K562 (cell line): ENCODE data around the gene TTC23L. TPM values are rescaled to one million over a fixed set of nuclear protein-coding genes. Genes with fewer than 3 reads are reported as not detected.

Experiments
- ATAC-seq: fragments of 200-7000 bp; cut with Tn5 transposase; 3 replicates; pipeline ENCODE4 v1.9.1; 2020; ENCODE audit warnings: moderate library complexity
- BruUV-seq: library from RNA; stranded (reverse); fragments of 400-500 nt; replicated peaks from 2 replicates; lab custom pipeline; 2021; lab: Mats Ljungman, UMichigan
- CTCF ChIA-PET: fragments of 300-600 bp; formaldehyde crosslinking; extraction: SDS; loops from one replicate; lab custom pipeline; 2021; ENCODE audit warnings: low intra/inter-chr PET ratio; lab: Yijun Ruan, JAX
- POLR2A ChIA-PET: fragments of 300-600, 350-650 bp; sonication (Branson Sonifier 250); formaldehyde crosslinking; extraction: SDS; loops from one replicate; lab custom pipeline; 2021; ENCODE audit warnings: antibody characterized with exemption, inconsistent platforms; lab: Yijun Ruan, JAX
- DNase-seq, 4 experiments: peaks; one replicate each; pipeline versions ENCODE4 v3.0.0 to v3.0.0-alpha.2; 2011 to 2018; ENCODE audit warnings: low spot score in 3 of 4, mixed read lengths in 3 of 4; ENCODE audit errors: extremely low read depth in 1 of 4
- FAIRE-seq: peaks from 2 replicates; lab custom pipeline; 2011; peaks lifted over from hg19 to GRCh38; lab: Jason Lieb, UNC
- H2AFZ ChIP-seq: 2 replicates; pipeline ENCODE4 v1.6.0; 2011; ENCODE audit warnings: low read depth, low read length, control low read depth, inconsistent platforms
- H3K27ac ChIP-seq: fragments of 200-600 bp; 3 replicates; pipeline ENCODE4 v1.8.0; 2011; ENCODE audit warnings: low read depth, mild to moderate bottlenecking, control low read depth, inconsistent platforms, low read length, moderate library complexity, mixed read lengths; ENCODE audit errors: extremely low read depth
- H3K27me3 ChIP-seq, 2 experiments: fragments of 300-600 bp in 1 of 2; 2 replicates in 1 of 2; 3 replicates in 1 of 2; pipeline versions ENCODE4 v1.6.0 to v1.8.0; 2011; ENCODE audit warnings: inconsistent platforms in 2 of 2, low read length in 2 of 2, mild to moderate bottlenecking in 1 of 2, mixed read lengths in 1 of 2, moderate library complexity in 1 of 2; ENCODE audit not compliant: control insufficient read depth in 2 of 2, insufficient read depth in 2 of 2
- H3K36me3 ChIP-seq: fragments of 300-600 bp; 3 replicates; pipeline ENCODE4 v1.8.0; 2011; ENCODE audit warnings: mild to moderate bottlenecking, low read length, inconsistent platforms; ENCODE audit not compliant: control insufficient read depth, insufficient read depth
- H3K4me1 ChIP-seq, 2 experiments: fragments of 200-600 bp in 1 of 2; replicated peaks in 1 of 2; 2 replicates in 1 of 2; 3 replicates in 1 of 2; pipeline versions ENCODE4 v1.5.1 to v1.8.0; 2011; ENCODE audit warnings: inconsistent platforms in 2 of 2, low read length in 2 of 2, mild to moderate bottlenecking in 1 of 2, mixed read lengths in 1 of 2, moderate library complexity in 1 of 2; ENCODE audit not compliant: control insufficient read depth in 2 of 2, insufficient read depth in 2 of 2
- H3K4me2 ChIP-seq: 2 replicates; pipeline ENCODE4 v1.6.1; 2011; ENCODE audit warnings: low read length, control low read depth, inconsistent platforms, mixed read lengths; ENCODE audit not compliant: insufficient read depth
- H3K4me3 ChIP-seq: fragments of 200-600 bp; sonication (generic), shearing (Covaris generic); 2 replicates; pipeline ENCODE4 v1.5.1; 2016; ENCODE audit warnings: control low read depth, inconsistent platforms
- H3K79me2 ChIP-seq: fragments of 200-600 bp; 3 replicates; pipeline ENCODE4 v1.8.0; 2011; ENCODE audit warnings: low read length, inconsistent platforms; ENCODE audit not compliant: control insufficient read depth, insufficient read depth
- H3K9ac ChIP-seq, 2 experiments: 2 replicates each; pipeline versions ENCODE4 v1.6.0 to v1.6.1; 2011; ENCODE audit warnings: low read depth in 2 of 2, low read length in 2 of 2, control low read depth in 1 of 2, inconsistent platforms in 1 of 2, mild to moderate bottlenecking in 1 of 2, mixed read lengths in 1 of 2; ENCODE audit not compliant: insufficient read depth in 1 of 2
- H3K9me1 ChIP-seq: one replicate; pipeline ENCODE4 v1.6.0; 2011; ENCODE audit warnings: inconsistent platforms, mild to moderate bottlenecking, low read length, moderate library complexity; ENCODE audit not compliant: control insufficient read depth, insufficient read depth
- H3K9me3 ChIP-seq: replicated peaks from 2 replicates; pipeline ENCODE4 v1.5.1; 2011; ENCODE audit warnings: low read depth, low read length, inconsistent platforms; ENCODE audit not compliant: control insufficient read depth, insufficient read depth
- H4K20me1 ChIP-seq: replicated peaks from 2 replicates; pipeline ENCODE4 v1.6.1; 2011; ENCODE audit warnings: low read length, inconsistent platforms, mixed read lengths; ENCODE audit not compliant: control insufficient read depth, insufficient read depth
- ADNP ChIP-seq: fragments of 200-800 bp; sonication (Bioruptor generic); IDR thresholded peaks from 2 replicates; pipeline ENCODE4 v1.6.1; 2016; ENCODE audit warnings: missing genetic modification characterization, missing compliant biosample characterization
- BCOR ChIP-seq: fragments of 450-650 bp; IDR thresholded peaks from 2 replicates; pipeline ENCODE4 v1.6.1; 2016
- EP300 ChIP-seq: IDR thresholded peaks from 2 replicates; pipeline ENCODE4 v1.6.1; 2012; ENCODE audit warnings: low read length, improper control_type of control experiment
- HCFC1 ChIP-seq: IDR thresholded peaks from 2 replicates; pipeline ENCODE4 v1.6.1; 2012; ENCODE audit warnings: low read depth, low read length, improper control_type of control experiment
- HEY1 ChIP-seq: fragments of 250-450 bp; sonication (Bioruptor Pico); IDR thresholded peaks from 2 replicates; pipeline ENCODE4 v1.5.0; 2020; ENCODE audit warnings: mild to moderate bottlenecking, moderate library complexity, borderline replicate concordance
- KDM1A ChIP-seq, 2 experiments: fragments of 450-650 bp; IDR thresholded peaks; 2 replicates each; pipeline ENCODE4 v1.6.1; 2016; ENCODE audit warnings: mild to moderate bottlenecking in 2 of 2
- L3MBTL2 ChIP-seq: fragments of 450-650 bp; IDR thresholded peaks from 2 replicates; pipeline ENCODE4 v1.6.1; 2016; ENCODE audit warnings: mild to moderate bottlenecking, moderate library complexity
- PCBP2 ChIP-seq: fragments of 200-400 bp; formaldehyde crosslinking; IDR thresholded peaks from 2 replicates; pipeline ENCODE4 v1.6.1; 2018; ENCODE audit warnings: low read length, low read depth, mild to moderate bottlenecking, moderate library complexity; ENCODE audit not compliant: poor library complexity, severe bottlenecking
- RBFOX2 ChIP-seq: fragments of 200-400 bp; formaldehyde crosslinking; IDR thresholded peaks from 2 replicates; pipeline ENCODE4 v1.6.1; 2017; ENCODE audit warnings: low read depth, mild to moderate bottlenecking, low read length, moderate library complexity
- RBM25 ChIP-seq: fragments of 200-400 bp; formaldehyde crosslinking; IDR thresholded peaks from 2 replicates; pipeline ENCODE4 v1.6.1; 2018; ENCODE audit warnings: low read length, low read depth, moderate library complexity; ENCODE audit not compliant: severe bottlenecking
- RCOR1 ChIP-seq, 2 experiments: IDR thresholded peaks; 2 replicates each; pipeline ENCODE4 v1.6.1; 2012; ENCODE audit warnings: low read depth in 2 of 2, low read length in 2 of 2, borderline replicate concordance in 1 of 2, improper control_type of control experiment in 1 of 2
- SIN3A ChIP-seq, 2 experiments: fragments of 150-350 bp in 1 of 2; IDR thresholded peaks; 2 replicates each; pipeline ENCODE4 v1.6.1; 2011 to 2016; ENCODE audit warnings: borderline replicate concordance in 2 of 2, low read depth in 2 of 2, low read length in 2 of 2, mild to moderate bottlenecking in 2 of 2, moderate library complexity in 2 of 2; ENCODE audit not compliant: control insufficient read depth in 1 of 2
- STAT5A ChIP-seq: IDR thresholded peaks from 2 replicates; pipeline ENCODE4 v1.6.1; 2012; ENCODE audit warnings: low read length, inconsistent platforms, borderline replicate concordance
- TEAD1 ChIP-seq, 2 experiments: fragments of 450-650 bp in 1 of 2; sonication (generic) in 1 of 2; formaldehyde crosslinking; IDR thresholded peaks; 2 replicates each; pipeline versions ENCODE4 v1.4.0 to v1.8.0; 2020 to 2022; ENCODE audit warnings: mild to moderate bottlenecking in 2 of 2, missing genetic modification reagents in 1 of 2
- ZFP1 ChIP-seq: fragments of 450-650 bp; formaldehyde crosslinking; IDR thresholded peaks from 2 replicates; pipeline ENCODE4 v1.4.0; 2020; ENCODE audit warnings: mild to moderate bottlenecking, mixed read lengths
- ZNF282 ChIP-seq: sonication (generic); formaldehyde crosslinking; IDR thresholded peaks from 2 replicates; pipeline ENCODE4 v1.8.1; 2023; ENCODE audit warnings: missing genetic modification reagents
- ZNF76 ChIP-seq: fragments of 250-450 bp; sonication (Bioruptor Pico); IDR thresholded peaks from 2 replicates; pipeline ENCODE4 v1.4.0; 2020; ENCODE audit warnings: mild to moderate bottlenecking, moderate library complexity, borderline replicate concordance
- WGBS: fragments of 100-300 bp; shearing (Covaris generic); methylation state at CpG from one replicate; pipeline ENCODE4 v1.1.6; 2016; ENCODE audit warnings: low coverage, mixed read lengths; ENCODE audit not compliant: insufficient coverage; ENCODE audit errors: missing lambda C conversion rate; 5-methylcytosine and 5-hydroxymethylcytosine counted together
- in situ Hi-C: fragments of 300-500 bp; cut with MboI; formaldehyde crosslinking; loops from 4 replicates; pipeline ENCODE4 v1.15.0; 2018; ENCODE audit warnings: inconsistent platforms, mixed read lengths
- intact Hi-C: fragments of 100-400 bp; cut with micrococcal nuclease; formaldehyde crosslinking; loops from 2 replicates; pipeline ENCODE4 v1.14.2; 2022
- polyA plus RNA-seq, 8 experiments: library from polyadenylated mRNA; depleted of rRNA in 4 of 8; stranded (reverse) in 5 of 8; unstranded in 3 of 8; fragments of >200 nt; fragmentation: Nextera tagmentation in 2 of 8; fragmentation: Illumina TruSeq in 1 of 8; extraction: Ambion mirVana in 2 of 8; extraction: Trizol in 1 of 8; gene quantifications; 2 replicates each; pipeline versions ENCODE4 v1.2.1 to v1.2.3, GENCODE V29; 2011 to 2014; ENCODE audit warnings: inconsistent platforms in 1 of 8, missing spikeins in 1 of 8
- total RNA-seq, 7 experiments: library from RNA; depleted of rRNA in 6 of 7; stranded (reverse); fragments of >200 nt in 6 of 7; fragmentation: Illumina TruSeq in 2 of 7; extraction: Trizol in 2 of 7; gene quantifications; 2 replicates each; pipeline versions ENCODE4 v1.2.1 to v1.2.3, GENCODE V29; 2011 to 2021; ENCODE audit warnings: low replicate concordance in 1 of 7

The TTC23L gene
- total and polyA plus RNA-seq, 9 of the 15 experiments (the other 6 are each of a cell fraction or from before 2014, with no cell fraction given), result 0.03 to 0.32 (median 0.14) TPM; not detected in 2

DNA sequence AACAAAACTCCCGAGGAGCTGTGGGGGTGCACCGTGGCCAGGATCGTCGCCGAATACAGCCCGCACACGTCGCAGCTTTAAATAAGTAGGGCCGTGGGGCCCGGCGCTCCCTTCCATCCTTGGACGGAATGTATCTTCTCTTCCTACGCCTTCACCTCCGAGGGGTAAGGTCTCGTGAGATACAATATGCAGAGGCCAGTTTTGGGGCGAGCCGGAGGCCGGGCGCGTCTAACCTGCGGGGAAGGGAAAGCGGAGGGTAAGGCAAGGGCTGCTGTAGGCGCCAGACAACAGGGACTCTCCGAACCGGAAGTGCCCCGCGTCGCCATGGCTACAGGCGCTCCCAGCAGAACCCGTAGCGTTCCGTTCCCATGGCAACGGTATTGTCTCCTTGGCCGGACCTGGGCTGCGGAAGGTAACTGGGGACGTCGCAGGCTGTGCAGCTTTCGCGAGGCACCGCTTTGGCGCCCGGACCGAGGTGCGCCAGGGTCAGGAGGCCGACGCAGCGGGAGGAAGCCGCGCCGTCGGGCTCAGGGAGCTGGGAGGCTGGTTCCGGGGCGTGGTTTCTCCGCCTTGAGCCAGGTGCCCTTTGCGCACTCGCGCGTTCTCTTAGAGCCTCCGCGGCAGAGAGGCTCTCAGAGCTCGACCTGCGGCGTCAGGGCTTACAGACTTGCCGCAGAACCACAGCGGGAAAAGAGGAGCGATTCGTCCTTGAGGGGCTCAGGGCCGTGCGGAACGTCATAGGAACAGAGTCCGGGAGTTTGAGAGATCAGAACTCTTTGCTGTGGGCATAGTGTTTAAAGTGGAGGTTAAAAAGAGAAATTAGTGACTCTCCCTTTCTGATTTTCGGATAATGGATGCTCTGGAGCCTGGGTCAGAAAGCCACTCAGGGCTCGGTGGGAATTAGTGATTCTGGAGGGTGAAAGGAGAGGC, at the start of gene TTC23L (continued):
- no peak for TF ChIP-seq EP300
- TF ChIP-seq ZFP1 (CRISPR knock-in tag), result no peak
- TF ChIP-seq HCFC1, result peak; percentile 28; the same call in 1 of the 2 replicates
- peak; percentile 87 for TF ChIP-seq RBFOX2
- TF ChIP-seq SIN3A (IDR thresholded peaks at IDR 0.05; ENCODE audit: borderline replicate concordance in 2 of 2, control insufficient read depth in 1 of 2, low read depth in 2 of 2, low read length in 2 of 2), result peak; percentile 93 to 95
- TF ChIP-seq ZNF76 (CRISPR knock-in tag), result no peak
- TF ChIP-seq ZNF282, result no peak
- TF ChIP-seq PCBP2, result no peak
- TF ChIP-seq, all 486 proteins: peak for 109

DNA sequence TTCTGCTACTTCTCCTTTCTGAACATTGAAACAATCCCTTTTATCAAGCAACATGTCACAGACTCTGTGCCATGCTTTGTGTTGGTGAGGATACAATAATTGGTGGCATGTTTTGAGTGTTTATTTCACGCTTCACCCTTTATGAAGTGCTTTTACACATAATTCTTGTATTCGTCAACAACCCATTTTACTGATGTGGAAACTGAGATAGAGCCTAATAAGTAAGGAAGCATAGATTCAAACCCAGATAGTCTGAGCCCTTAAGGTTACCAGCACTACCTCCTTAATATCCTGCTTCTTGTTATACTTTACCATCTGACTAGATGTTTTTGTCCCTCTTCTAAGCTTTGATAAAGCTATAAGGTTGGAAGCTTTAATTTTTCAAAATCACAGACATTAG, 49.3 kb upstream of the TTC23L start:
- no peaks in the 10 kb centered on the region for H3K79me2 ChIP-seq
- in situ Hi-C loops (no loop called here), intact Hi-C loops (no loop called here)
- ATAC-seq, result no peak
- no peak overlapping the region for H2AFZ ChIP-seq
- H3K9me3 ChIP-seq, result peaks cover 6% of the 10 kb centered on the region
- ChIA-PET CTCF (no interaction called here), POLR2A (interaction anchor here (0.6 kb wide), 1 partner anchor 50 kb away, joined by 4 read pairs; no protein-coding TSS in a partner anchor)
- no peaks in the 10 kb centered on the region for H3K36me3 ChIP-seq
- no peak for FAIRE-seq
- BruUV-seq, result no TSS peak
- no peak overlapping the region for H3K4me2 ChIP-seq
- H3K4me3 ChIP-seq, result no peak overlapping the region
- H3K9ac ChIP-seq, result no peak overlapping the region
- no peak for DNase-seq
- 84% methylated on average over 2 of the region's 2 CpGs for WGBS
- no peaks in the 10 kb centered on the region for H3K9me1 ChIP-seq
- no peaks in the 10 kb centered on the region; a peak in 2 of 5 replicates for H3K4me1 ChIP-seq
- H3K27ac ChIP-seq, result no peak overlapping the region
- no peaks in the 10 kb centered on the region for H3K27me3 ChIP-seq
- H4K20me1 ChIP-seq, result no peaks in the 10 kb centered on the region
- TF ChIP-seq L3MBTL2 (no peak), KDM1A (IDR thresholded peaks at IDR 0.05) (peak; percentile 39 to 49; a peak in 1 of 4 replicates), RCOR1 (IDR thresholded peaks at IDR 0.05; ENCODE audit: borderline replicate concordance in 1 of 2, low read depth in 2 of 2, low read length in 2 of 2) (0 out of 4 replicates have a peak, but pooled peaks of 1 of the 2 experiments have one; percentile 8), TEAD1 (CRISPR knock-in tag; IDR thresholded peaks at IDR 0.05) (no peak), ADNP (tag) (peak; percentile 44; the same call in 1 of the 2 replicates), STAT5A (no peak), HEY1 (CRISPR knock-in tag) (no peak), BCOR (peak; percentile 71), RBM25 (peak; percentile 94)
